DMS53 treated with DMSO at 0.1 percent for 48 hours (cell line): Measurements from ENCODE around the gene BTG2.
"Not testable (repeated sequence)": the region's sequence is repeated elsewhere in the genome, so short reads cannot be mapped to it uniquely, and the experiment has no call there.

ENCODE experiments used
- DNase-seq: peaks from one replicate; lab custom pipeline; 2025; ENCODE audit not compliant: unreplicated experiment; lab: John Stamatoyannopoulos, UW

The BTG2 gene

DNA sequence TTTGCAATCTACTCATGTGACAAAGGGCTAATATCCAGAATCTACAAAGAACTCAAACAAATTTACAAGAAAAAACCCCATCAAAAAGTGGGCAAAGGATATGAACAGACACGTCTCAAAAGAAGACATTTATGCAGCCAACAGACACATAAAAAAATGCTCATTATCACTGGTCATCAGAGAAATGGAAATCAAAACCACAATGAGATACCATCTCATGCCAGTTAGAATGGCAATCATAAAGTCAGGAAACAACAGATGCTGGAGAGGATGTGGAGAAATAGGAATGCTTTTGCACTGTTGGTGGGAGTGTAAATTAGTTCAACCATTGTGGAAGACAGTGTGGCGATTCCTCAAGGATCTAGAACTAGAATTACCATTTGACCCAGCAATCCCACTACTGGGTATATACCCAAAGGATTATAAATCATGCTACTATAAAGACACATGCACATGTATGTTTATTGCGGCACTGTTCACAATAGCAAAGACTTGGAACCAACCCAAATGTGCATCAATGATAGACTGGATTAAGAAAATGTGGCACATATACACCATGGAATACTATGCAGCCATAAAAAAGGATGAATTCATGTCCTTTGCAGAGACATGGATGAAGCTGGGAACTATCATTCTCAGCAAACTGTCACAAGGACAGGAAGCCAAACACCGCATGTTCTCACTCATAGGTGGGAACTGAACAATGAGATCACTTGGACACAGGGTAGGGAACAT is 8.9 kb downstream of the BTG2 start:
- not testable (repeated sequence) for DNase-seq

DNA sequence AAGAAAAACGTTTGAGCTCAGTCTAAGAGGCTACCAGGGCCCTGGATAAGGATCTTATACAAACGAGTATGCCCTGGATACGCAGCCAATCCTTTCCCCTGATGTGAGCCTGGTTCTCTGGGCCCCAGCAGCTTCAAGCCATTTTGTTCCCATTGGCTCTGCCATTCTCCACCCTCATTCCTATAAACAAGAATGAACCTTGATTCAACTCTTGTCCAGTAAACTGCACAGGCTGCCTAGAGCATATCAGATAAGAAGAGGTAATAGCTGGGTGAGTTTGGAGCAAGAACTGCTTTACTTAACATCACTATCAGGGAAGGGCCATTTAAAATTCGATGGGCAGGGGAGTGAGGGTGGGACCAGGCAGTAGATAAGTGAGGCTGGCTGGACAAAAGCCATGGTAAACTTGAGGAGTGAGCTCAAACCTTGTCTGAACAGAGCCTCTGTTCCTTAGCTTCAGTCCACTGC is 11.3 kb downstream of the BTG2 start:
- DNase-seq: no peak

DNA sequence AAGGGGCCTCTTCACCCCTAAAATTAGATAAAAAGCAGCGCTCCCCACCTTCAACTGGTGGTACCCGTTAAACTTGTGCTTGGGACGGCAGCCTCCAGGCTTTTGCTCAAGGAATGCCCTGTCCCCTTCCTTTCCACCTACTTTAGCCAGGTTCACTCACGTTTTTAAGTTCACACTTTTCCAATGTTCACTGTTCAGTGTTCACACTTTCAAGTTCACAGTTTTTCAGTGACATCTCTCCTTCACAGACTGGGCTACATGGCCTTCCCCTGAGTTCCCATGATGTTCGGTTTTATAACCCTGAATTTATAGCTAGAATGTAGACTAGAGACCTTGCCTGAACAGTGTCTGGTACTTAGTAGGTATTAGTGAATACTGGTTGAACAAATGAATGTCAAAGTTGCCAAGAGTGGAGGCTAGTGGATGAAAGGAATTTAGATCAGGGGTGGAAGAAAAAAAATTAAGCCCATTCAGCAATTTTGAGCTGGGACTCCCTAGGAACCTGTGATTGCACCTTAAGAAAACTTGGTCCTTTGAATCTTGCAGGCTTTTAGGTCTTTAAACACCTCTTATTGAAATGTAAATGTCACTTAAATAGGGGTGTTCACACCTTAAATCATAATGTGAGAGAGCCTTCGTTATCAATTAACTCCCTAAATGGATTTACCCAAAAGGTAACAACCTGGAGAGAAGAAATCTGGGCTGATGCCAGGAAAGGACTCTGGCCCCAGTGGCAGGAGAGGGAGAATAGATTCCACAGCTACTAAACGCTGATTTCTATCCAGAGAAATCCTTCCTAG is 12.3 kb downstream of the BTG2 start:
- no peak for DNase-seq

DNA sequence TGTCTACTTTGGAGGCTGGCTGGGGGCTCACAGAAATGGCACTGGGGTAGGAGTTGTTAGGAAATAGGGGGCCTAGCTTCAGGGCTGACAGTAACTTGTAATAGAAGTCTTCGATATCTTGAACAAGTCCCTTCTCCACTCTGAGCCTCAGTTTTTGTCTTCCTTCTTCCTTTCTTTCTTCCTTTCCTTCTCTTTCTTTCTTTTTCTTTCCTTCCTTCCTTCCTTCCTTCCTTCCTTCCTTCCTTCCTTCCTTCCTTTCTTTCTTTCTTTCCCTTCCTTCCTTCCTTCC is 12.9 kb downstream of the BTG2 start:
- DNase-seq: no peak

DNA sequence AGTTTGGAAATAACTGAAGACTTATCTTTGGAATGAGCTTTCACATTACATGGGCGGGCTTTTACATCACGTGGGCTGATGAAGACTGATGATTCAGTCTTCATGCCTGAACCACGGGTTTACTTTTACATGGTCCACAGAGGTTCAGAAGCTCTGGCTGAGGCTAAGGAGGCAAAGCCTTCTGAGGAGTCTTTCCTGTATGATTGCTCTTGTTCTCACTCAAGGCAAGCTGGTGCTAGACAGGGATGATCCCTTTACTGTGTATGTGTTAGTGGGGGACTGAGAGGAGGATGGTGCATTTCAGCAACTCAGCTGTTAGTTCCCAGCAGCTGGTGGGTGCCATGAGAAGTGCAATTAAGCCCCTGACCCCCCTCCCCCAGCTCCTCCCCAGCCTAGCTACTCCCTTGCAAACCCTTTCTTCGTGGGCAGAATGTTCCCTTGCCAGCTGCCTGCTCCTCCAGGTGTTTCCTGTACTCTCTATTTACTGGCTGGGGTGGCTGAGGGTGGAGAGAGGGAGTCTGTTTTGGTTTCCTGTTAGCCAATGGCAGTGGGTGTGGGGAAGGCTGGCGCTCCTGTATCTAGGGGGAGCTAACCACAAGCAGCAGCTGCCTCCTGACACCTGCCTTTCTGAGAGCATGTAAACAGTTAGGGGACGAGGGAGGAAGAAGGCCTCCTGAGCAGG is 15.4 kb downstream of the BTG2 start:
- DNase-seq: peak; percentile 98

DNA sequence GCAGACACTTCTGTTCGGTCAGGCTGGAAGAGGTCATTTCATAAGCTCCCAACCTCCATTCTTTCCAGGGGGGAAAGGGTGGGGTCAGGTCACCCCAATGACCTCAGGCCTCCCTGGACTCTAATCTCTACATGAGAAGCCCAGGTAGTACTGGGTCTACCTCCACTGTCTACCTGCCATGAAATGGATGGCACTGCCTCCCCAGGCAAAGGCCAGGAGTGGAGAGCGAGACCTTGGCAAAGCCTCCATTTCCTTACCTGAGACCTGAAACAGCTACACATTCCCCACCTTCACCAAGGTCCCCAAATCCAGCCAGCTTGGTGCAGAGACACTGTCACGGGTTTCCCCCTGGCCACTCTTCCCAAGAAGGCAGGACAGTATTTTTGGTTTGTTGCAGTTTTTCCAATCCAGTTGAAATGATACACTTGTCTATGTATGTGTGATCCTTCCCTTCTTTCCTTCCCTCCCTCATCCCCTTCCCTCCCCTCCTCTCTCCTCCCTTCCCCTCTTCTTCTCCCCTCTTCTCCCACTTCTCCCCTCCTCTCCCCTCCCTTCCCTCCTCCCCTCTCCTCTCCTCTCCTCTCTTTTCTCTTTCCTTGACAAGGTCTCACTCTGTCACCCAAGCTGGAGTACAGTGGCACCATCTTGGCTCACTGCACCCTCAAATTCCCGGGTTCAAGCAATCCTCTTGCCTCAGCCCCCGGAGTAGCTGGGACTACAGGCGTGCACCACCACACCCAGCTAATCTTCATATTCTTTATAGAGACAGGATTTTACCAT is 16.1 kb downstream of the BTG2 start:
- no peak for DNase-seq

DNA sequence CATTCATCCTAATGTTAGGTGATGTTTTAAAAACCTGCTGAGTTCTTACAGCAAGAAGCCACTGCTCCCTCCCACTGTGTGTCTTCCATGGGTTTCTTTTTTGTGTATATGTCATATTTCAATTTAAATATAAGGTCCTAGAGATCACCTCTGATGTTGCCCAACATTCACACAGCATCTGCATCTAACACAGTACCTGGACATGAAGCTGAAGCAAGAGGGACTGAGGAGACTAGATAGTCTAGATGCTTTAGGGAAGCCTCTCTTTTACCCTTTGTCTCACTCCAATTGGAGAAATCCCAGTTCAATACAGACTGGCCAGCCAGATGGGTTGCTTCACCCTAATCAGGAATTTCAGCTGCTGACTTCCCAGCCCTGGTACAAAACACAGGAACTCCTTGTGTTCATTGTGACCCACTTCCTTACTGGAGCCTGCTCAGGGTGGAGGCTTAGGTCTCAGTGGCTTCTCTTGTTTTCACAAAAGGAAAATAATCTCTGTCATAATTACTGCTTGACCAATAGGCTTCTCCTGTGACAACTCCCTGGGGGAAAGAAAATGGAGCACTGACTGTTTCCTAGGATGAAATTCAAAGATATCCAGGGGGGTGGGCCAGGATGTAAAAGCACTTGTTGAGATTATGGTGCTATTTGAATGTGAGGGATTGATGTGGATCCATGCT is 17.3 kb downstream of the BTG2 start:
- no peak for DNase-seq

DNA sequence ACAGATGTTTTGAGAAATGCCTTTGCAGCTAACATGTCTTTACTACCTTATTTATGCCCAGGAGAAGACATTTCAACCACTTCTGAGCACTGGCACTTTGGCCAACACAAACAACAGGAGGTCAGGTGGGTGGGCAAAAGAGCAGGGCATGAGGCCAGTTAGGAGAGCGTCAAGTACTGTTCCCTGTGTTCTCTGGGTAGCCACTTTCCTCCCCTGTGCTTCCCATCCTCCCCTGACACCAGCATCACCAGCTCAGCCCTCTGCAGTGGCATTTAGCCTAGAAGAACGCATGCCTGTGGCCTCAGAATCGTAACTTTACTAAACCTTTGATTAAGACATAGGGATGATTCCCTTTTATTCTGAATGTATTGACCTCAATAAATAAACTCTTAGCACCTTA is 18.3 kb downstream of the BTG2 start:
- no peak for DNase-seq

DNA sequence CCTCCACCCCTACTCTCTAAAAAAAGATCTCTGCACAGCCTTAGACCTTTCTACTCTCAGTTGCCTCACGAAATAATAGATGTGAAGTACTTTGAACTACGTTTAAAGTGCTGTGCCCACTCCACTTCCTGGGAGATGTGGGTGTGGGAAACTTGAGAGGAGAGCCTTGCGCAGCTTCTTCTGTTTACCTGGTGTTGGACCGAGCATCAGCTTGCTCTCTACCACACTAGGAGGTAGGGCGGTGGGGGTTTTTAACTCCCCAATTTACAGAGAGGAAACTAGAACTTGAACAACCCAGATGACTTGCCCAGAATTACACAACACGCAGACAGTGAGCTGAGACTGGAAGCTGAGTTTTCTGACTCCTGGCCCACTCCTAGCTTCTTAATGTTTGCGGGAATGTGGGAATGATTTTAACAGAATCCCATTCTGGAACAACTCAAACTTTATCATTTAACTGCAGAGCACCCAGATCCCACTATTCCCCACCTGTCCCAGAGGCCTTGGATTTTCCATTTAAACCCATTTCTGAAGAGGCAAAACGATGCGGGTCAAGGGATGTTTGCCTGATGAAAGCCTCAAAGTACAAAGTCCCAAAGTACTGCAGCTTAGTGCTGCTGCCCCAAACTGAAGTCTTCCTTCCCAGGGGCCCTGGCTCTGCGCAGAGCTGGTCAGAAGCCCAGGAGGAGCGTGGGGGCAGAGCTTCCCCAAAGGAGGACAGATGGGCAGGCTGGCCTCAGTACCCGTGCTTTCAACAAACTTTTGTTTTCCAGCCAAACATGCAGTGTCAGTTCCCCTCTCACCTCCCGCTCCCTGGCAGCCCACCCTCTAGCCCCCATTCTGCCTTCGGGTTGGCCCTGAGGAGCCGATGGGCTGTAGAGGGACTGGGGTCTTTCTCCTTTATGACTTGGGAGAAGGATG is 19.0 kb downstream of the BTG2 start:
- no peak for DNase-seq

DNA sequence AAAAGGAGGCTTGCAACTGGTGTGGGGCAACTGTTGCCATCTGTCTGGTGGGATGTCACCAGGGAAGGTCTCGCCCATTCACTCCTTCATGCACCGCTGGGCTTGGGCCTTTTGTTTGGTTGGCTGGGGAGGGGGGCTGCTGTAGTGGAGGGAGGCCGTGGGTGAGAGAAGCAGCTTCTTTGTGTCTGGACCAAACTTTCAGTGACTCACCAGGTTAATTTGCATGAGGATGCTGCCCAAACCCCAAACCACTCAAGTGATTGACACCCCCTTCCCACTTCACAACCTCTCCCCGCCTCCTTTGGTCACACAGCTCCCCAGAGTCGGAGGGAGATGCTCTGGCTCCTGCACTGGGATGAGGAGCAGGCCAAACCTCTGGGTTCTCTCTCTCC is 19.7 kb downstream of the BTG2 start:
- no peak for DNase-seq

DNA sequence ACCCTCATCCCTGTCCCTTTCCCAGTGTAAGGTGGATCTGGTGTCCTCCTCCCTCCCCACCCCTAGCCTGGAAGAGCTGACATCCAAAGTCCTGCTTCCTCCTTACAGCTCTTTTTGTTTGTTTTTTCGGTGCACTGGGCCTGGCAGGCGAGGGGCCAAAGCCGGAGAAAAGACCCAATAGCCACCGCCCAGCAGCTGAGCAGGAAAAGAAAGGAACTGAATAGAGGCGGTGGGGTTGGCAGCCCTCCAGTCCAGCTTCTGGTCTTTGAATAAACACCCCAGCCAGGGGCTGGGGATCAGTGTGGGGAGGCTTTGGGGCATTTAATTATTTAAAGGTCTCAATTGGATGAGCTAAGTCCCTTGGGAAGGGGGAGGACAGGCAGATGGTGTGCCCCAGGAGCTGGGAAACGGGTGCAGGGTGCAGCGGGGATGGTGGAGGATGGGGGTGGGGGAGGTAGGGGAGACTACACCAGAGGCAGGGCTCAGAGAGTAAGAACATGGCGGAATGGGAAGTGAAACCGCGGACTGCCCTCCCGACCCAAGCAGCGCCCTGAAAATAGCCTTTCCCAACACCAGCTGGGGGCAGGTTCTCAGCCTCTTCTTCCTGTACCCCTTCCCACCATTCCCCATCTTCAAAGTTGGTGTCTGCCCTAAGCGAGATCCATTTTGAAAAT is 20.2 kb downstream of the BTG2 start:
- DNase-seq: peak; percentile 82

DNA sequence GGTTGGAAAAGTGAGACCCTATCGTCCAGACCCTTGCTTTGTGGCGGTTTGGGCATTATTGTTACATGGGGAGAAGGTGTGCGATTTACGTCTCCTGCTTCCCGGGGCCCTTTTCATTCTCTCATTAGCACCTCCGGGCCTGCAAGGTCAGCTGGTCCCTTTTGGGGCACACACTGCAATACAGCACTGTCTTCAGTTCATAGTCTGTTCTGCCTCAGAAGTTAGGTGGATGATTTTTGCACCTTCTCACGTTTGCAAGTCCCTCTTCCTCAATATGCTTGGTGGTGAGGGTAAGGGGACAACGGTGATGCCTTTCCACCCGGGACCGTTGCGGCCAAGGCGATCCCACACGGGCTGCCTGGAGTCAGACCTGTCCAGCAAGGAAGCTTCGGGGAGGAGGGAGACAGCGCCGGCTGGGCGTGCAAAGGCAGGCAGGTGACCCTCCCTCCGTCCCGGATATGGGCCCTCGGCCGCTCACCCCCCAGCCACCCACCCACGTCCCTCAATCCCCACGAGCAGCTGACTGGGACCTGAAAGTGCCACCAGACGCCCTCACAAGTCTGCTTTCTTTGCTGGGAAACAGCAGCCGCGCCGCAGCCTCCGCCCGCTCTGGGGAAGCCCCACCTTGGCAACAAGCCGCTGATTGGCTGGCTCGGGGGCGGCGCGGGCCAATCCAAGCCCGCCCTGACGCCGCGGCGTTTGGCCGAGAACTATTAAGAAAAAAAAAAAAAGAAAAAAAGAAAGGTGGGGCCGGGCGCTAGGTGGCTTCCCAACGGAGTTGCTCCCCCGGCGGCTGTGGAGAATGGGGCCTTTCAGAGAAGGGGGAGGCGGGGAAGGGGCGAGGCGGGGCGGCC is 21.7 kb downstream of the BTG2 start:
- DNase-seq: peak; percentile 96

DNA sequence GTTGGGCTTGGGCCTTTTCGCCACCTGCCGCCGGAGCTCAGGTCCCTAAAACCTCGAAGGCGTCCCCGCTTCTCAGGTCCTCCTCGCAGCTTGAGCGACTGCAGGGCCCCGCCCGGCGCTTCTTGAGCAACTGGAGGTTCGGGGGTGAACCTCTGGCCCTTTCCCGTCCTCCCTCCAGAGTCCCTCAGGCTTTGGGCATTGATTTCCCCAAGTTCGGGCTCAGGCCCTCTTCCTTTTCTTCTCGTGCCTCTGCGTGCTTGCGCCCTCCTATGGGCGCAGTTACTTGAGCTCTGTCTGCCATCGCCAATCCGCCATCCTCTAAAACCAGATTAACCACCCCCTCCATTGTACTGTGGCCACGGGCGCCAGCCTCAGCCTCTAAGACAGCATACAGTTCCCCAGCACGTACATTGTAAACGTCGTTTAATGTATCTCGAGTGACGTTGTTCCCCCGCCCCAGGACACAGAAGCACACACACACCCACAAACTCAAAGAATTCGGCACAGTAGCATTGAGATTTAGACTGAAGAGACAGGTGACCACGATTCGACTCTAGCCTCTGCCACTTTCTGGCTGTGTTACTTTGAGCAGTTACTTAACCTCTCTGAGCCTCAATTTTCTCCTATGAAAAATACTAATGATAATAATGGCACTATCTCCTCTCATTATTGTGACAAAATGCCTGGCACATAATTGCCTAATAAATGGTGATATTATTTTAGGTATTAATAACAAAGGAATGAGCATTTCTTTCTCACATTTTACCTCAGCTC is 22.6 kb downstream of the BTG2 start:
- peak; percentile 86 for DNase-seq

DNA sequence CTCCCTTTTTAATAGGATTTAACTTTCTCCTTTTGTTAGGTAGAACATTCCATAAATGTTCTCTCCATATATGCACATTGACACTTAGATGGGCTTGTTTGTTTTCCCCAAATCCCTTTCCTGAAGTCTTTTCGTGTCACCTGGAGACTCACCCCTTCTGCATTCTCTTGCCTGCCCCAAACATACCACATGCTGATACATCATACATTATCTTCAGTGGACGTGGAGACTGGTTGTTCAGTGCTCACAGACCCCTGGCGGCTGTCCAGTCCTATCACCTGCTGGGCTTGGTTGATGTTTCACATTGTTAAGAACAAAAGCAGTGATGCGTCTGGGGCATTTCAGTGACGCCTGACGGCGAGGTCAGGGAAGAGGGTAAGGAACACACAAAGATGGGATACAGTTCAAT is 23.4 kb downstream of the BTG2 start:
- DNase-seq: peak; percentile 93

DNA sequence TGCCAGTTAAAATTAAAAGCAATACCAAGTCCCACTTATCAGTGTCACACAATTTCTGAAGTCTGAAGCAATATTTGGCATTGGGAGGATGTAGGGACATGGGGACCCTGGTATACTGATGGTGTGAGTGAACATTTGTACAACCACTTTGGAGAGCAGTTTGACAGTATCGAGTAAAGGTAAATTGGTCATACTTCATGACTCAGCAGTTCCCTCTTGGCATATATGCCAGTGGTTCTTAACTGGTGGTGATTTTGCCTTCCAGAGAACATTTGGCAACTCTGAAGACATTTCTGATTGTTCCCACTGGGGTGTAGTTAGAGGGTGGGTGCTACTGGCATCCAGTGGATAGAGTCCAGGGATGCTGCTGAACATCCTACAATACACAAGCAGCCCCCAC is 25.9 kb downstream of the BTG2 start:
- no peak for DNase-seq

DNA sequence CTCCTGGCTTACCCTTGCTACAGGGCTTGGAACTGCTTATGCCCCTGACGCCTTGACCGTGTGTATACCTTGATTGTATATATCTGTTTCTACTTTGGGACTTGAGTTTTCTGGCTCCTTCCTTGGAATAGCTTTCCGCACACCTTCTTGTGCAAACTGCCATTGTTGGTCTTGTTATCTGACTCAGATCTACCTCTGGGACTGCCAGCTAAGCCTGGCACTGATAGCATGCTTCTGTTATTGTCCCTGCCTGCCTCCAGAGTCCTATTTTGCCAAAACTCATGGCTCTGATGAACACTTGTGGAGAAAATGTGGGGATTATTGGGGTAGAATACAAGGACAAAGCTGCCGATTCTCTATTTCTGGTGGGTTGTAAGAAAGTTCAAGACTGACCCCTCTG is 30.2 kb downstream of the BTG2 start:
- DNase-seq: no peak

DNA sequence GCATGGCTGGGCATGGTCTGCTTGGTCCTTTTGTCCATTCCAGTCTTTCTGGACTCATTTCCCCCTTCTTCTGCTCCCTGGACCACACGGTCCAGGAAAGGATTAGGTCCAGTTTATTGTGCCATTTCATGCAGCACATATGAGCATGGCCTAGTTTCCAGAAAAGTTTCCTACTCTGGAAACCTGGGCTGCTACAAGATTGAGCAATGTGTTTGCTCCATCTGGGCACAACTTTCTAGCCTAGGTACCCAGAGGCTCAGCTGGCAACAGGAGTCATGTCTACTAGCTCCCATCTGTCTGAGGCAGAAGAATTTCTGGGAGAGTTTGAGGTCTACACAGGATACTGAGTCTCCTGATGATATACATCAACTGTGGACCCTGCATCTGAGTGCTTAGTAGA is 30.8 kb downstream of the BTG2 start:
- DNase-seq: no peak
